ENCODE measurements around the gene EMX2.
A peak's percentile ranks its signal among the peaks of the same experiment; 100 is the strongest.
"Not testable (repeated sequence)": the region's sequence is repeated elsewhere in the genome, so short reads cannot be mapped to it uniquely, and the experiment has no call there.

EMX2 gene

DNA sequence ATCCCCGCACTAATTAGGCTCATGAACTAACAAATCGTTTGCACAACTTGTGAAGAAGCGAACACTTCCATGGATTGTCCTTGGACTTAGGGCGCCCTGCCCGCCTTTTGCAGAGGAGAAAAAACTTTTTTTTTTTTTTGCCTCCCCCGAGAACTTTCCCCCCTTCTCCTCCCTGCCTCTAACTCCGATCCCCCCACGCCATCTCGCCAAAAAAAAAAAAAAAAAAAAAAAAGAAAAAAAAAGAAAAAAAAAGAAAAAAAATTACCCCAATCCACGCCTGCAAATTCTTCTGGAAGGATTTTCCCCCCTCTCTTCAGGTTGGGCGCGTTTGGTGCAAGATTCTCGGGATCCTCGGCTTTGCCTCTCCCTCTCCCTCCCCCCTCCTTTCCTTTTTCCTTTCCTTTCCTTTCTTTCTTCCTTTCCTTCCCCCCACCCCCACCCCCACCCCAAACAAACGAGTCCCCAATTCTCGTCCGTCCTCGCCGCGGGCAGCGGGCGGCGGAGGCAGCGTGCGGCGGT, at the start of gene EMX2:
TSS of gene EMX2 (plus strand) at position 41 of the 519 bp plus-strand sequence. CDS start 522 bp downstream, outside the sequence.
- DNase-seq = no peak

DNA sequence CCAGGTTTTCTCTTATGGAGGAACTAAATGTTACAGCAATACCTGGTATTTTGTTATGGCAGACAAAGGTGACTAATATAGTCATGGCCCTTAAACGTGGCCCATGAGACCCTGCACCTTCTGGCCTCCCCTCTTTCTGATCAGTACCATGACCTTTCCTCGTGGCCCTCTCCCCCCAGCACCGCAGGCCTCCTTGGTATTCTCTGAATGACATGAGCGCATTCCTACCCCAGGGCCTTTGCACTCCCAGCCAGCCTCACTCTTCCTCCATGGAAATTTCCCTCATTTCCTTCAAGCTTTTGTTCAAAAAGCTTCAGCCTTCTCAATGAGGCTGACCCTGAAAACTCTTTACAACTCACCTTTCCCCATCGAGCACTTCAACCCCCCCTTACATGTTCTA, 46.5 kb upstream of the EMX2 start:
- no peak for DNase-seq

DNA sequence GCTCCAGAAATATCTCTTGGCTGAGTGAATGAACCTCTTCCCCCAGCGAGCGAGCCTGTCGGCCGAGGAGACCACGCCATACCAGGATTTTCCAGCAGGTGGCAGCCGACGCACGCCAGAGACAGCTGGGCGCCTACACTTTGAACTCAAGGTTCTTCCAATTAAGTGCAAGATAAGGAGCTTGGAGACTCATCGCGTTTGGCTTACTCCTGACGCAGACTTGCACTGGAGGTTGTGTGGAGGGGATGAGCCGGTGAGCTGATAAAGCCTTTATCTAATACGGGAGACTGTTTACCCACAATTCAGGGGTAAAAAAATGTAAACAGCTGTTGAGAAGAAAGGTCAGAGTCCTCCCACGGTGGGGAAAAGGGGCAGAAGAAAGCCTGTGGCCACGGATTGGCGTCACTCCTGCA, 45.9 kb upstream of the EMX2 start:
- peak; percentile 17 for DNase-seq

DNA sequence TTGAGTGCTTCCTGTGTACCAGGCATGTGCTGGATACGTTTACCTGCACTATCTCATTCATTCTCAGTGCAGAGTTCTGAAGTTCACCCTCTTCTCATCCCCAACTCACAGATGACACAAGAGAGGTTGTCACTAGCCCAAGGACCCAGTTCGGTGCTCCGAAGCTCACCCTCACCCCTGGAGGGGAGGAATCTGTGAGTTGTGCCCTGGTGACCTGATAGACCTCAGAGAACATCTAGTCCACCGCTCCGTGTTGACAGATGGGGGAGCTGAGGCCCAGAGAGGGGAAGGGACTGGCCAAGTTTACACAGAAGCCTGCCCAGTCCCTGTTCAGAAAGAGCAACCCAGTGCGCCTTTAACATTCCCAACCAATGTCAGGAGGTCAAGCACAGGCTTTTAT, 44.8 kb upstream of the EMX2 start:
- no peak for DNase-seq

DNA sequence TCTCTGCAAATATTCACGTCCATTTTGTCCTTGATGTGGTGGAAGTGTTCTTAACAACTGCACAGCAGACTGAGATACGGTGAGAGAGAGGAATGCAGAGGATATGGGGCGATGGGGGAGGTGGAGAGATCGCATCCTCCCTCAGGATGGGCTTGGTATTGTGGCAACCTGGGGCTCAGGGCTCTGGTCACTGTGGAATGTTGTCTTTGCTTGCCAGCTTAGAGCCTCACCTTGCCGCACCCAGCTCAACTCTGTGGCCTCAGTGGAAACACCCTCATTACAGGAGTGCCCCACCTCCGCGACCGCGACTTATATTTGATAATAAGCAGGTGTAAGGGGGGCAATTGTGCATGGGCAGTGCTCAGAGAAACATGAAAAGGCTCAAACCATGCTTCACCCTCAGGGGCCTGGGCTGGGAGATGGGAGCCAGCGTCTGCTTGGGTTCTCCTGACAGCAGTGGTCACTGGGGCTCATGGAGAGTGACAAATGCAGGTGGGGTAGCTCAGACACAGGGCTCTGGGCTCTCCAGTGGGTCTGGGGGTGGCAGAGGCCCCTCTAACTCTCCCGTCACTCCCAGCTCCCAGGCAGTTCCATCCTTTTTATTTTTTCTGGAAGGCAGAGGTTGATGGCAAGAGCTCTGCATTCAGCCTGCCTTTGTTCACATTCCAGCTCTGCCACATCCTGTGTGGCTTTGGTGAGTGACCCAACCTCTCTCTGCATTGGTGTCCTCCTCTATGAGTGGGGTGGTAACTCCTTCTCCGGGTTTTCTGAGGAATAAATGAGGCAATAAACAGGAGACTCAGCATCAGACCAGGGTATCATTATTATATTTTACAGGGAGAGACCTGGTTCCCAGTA, 43.1 kb upstream of the EMX2 start:
- DNase-seq = no peak

DNA sequence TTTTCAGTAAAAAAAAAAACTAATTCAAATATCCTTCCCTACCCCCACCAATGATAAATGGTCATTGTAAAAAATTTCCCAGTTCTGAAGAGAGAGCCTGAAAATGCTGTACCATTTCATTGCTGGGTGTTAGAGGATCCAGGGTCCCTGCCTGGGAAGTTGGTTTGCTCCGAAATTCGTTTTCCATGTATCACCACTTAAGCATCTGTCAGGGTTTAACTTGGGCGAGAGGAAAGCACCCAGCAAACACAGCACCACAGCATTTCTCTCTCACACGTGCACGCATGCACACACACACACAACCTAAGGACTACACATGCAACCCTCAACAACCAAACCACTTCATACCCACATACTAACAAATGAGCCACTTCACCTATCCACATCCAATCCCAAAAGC, 42.1 kb upstream of the EMX2 start:
- no peak for DNase-seq

DNA sequence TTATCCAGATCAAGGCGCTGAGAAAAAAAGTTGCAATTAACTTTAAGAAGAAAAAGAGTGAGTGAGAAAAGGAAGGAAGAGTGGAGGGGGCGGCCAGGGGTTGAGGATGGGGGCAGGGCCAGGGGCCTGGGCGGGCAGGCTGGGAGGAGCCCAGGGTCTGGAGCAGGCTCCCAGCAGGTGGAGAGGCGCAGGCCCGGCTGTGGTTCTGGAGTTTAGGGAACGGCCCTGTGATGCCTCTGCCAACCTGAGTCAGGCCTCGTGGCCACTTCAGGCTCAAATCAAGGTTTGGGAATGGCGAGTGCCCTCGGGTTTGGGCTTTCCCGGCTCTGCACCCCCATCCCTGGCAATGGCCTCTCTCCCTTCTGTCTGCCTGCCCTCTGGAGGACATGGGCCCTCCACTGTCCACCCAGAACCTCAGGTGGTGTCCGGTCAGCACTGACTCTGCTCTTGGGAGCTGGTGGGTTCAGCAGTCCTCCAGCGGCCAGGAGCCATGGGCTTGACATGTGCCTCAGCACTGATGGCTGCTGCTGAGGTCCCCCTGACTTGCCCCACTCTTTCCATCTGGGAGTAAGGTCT, 41.0 kb upstream of the EMX2 start:
- DNase-seq = no peak

DNA sequence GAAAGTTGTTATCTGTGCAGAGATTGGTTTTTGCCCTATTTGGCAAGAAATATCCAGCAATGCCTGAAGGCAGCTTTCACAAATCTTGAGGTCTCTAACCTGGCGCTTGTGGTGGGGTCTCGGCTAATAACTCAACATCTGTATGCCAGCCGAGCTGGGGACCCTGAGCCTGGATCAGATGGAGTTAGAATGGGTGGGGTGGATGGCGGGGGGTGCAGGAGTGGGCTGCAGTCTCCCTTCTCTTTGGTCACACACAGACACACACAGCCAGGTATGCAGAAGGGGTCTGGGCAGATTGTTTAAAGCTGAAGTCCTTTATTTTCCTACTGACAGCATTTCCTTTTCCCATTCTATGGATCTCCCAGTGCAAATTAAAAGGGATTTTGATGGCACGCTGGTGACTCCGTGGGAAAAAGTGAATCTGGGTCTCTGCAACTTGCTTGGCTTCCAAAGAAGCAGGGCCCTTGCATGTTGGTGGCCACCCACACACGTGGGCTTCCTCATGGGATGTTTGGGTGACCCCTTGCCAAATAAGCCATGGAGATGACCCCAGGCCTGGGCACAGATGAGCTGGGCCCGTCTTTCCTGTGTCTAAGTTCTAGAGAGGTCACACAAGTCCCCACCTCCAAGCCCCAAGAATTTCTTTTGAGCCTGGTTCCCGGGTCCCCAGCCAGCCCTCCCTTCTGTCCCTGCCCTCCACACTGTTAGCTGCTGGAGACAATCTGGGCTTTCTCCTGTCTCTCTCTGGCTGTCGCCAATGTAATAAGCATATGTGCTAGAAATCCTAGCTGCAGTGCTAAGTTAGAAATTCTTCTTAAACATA, 39.9 kb upstream of the EMX2 start:
- no peak for DNase-seq

DNA sequence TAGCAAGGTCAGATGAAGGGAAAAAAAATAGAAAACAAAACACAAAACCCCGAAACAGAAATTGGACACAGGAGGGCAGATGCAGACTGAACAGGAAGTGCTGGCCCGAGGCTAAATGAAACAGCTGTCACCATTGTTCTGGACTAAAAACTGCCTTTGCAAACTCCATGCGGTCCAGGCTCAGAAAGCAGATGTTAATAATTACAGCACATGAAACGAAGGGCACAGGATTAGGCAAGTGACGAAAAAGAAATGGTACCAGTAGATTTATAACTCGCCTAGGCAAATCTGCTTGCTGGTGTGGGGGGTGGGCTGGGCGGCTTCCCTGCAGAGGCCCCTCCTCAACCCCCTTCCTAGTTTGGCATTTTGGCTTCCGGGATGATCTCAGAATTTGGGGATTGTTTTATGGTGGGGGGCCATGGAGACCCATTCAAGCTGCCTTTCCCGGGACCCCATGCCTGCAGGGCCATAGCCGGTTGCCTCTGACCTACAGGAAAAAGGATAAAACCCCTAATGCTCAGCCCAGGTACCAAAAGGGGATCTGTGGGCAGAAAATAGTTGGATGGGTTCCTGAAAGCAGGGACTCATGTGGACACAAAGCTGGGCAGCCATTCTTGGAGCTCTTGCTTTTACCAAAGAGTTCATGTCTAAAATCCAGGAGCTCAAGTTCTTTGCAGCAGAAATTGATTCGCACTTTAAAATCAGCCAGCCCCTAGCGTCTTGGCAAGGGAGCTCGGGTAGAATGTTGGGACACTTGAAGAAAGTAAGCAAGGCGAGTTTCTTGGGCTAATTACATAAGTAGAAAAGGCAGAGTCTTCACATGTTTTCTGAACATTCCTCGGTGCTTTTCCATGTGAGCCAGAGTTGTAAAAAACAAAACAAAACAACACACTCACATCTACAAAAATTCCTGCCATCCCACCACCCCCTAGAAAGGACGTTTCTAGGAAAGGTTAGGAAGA, 39.0 kb upstream of the EMX2 start:
- DNase-seq = peak; percentile 6

DNA sequence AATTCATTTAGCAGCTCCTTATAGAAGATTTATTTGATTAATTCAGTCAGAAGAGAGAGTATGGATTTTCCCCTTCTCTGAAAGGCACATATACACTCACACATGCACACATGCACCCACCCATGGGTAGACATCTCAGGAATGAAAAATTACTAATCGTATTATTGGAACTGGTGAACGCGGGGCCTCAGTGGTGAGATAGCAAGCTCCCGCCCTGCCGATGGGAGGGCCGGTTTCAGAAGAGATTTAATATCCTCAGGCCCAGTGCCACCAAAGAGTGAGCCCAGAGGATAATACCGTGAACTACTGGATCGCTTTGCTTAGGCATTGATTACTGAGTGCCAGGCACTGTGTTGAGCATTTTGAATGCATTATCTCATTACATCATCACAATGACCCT, 38.0 kb upstream of the EMX2 start:
- no peak for DNase-seq

DNA sequence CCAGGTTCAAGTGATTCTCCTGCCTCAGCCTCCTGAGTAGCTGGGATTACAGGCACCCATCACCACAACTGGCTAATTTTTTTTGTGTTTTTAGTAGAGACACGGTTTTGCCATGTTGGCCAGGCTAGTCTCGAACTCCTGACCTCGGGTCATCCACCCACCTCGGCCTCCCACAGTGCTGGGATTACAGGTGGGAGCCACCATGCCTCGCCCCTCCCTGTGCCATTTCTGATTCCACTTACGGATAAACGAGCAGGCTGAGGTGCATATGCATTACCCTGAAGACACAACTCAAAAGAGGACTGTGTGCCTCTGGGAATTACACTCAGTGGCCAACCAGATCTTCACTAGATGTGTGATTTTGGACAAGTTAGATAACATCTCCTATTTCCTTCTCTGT, 35.5 kb upstream of the EMX2 start:
- not testable (repeated sequence) for DNase-seq

DNA sequence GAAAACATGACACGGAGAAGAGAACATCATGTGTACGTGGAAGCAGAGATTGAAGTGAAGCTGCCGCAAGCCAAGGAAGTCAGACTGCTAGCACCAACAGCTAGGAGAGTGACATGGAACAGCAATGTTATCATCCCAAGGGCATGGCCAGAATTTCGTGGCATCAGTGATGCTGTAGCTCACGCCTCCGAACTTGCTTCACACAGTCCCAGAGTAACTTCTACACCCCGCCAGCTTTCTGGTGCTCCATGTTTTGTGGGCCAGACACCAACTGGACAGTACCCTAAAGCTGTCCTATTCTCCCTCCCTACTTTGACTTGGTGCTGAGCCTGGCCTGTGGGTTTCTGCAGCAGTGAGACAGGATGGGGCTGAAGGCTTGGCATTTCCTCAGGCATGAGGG, 33.0 kb upstream of the EMX2 start:
- DNase-seq = no peak

DNA sequence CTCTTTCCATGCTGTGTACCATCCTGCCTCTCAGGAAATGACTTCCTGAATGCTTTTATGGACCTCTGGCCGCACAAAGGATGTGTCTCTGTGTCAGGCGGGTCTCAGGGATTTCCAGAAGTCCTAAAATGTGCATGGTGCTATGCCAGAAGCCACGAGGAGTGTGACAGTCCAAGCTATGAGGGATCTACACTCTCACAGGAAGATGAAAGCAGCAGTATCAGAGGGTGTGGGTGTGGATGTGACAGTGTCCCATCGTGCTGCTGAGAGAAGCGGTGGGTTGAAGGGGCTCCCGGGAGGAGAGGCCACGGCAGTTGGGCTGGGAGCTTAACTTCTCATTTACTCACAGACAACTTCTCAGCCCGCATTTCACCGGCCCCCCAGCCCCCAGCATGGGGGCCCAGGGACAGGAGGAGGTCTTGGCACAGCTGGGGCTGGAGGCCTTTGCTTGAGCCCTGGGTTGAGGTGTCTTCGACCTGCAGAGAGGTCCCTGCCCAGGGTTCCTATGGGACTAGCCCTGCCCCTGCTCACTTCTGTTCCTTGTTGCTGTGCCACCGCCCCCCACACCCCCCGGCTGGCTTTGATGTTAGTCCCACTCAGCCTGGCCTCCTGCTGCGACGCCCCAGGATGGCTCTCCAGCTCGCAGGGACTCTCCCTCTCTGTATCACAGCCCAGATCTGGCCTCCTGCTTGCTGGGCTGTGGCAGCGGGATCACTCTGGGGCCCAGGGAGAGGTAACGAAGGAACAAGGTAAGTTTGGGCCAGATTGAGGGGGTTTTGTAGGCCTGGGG, 30.8 kb upstream of the EMX2 start:
- DNase-seq = no peak

DNA sequence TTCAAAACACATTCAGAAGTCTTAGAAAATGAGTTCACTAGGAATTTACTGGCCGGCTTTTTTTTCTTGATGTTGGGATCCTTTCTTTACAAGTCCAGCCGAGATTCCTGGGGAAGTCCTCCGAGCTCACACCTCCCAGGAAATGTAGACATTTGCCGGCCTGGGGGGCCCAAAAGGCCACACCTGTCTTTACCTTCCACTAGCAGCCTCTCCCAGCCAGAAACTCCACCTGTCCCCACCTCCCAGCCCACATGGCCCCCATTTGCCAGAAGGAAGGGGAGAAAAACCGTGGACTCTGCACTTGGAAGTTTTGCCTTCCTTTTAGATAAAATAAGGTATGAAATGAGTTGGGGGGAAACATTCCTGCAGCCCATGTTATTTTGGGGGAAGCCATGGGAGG, 27.6 kb upstream of the EMX2 start:
- DNase-seq = no peak

DNA sequence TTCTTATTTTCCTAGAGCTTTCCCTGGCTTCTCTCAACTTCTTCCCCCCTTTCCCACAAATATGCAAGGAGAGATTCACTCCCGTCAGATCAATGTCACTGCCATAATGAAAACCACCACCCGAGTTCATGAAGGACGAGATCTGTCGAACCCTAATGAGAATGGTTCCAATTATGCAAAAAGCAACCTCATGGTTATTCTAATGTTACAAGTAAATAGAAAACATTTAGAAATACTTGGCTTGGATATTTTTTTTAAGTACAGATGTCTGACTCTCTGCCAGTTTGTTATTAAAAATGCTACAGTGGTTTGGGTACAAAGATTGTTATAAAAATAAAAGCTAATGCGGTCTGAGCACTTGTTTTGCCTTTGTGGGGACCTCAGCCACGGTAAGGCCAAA, 25.9 kb upstream of the EMX2 start:
- DNase-seq = no peak

DNA sequence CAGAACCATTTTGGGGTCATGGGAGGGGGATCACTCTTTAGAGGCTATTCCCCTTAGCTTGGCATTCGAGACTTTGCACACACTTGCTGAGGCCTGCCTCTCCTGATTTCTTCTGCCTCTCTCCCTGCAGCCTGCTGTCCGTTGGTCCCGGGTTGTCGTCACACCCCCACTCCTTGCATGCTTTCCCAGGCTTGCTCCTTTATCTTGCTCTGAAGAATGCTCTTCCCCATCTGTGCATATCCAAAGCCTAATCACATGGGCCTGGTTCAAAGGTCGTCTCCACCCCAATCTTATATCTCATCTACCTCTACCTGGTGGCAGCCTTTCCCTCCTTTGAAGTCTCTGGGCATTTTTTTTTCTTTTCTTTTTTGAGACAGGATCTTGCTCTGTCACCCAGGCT, 24.3 kb upstream of the EMX2 start:
- DNase-seq = no peak

DNA sequence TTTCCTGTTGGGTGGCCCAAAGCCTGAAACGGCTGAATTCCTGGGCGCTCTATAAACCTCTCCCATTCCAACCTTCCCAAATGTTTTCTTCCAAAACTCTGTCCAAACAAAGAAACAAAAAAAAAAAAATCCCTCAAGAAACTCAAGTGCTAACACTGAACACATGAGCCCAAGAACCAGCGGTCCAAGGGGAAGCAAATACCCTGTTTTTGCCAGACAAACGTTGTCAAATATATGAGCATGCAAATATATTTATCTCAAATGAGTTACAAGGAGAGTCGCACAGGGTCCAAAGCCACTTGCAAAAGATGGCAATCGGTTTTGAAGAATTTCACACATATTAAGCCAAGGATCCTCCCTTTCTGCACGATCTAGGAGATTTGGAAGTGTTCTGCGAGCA, 23.3 kb upstream of the EMX2 start:
- DNase-seq = no peak

DNA sequence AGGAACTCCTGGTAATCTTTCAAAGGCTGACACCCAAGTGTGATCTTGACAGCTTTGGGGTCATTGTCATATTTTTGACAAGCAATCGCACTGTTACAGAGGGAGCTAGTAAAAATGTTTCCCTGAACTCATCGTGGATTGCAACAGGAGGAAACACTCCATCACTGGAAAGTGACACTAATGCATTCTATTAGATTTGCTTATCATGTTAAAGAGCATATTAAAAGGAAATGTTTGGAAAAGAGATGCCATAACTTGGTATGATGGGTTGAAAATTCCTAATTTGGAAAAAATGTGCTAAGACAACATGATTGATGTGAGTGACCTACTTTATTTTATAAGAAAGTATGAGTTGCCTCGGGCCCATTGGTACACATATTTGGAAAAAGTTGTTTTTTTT, 22.7 kb upstream of the EMX2 start:
- no peak for DNase-seq

DNA sequence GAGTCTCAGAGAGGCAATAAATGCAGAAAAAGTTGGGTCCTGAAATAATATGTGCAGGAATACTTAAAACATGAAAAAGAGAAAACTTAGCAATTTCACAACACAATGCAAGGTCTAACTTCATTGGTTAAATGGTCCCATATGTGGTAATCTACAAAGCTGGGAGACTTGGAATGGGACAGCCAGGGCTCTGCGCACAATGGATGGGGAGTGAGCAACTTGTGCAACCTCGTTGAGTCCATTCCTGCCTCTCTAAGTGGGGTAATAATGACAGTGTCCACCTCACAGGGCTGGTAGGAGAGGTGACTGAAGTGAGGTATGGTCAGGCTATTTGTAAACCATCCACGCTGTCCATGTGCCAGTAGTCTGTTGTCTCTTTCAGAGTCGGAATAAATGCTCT, 11.8 kb upstream of the EMX2 start:
- DNase-seq = no peak

DNA sequence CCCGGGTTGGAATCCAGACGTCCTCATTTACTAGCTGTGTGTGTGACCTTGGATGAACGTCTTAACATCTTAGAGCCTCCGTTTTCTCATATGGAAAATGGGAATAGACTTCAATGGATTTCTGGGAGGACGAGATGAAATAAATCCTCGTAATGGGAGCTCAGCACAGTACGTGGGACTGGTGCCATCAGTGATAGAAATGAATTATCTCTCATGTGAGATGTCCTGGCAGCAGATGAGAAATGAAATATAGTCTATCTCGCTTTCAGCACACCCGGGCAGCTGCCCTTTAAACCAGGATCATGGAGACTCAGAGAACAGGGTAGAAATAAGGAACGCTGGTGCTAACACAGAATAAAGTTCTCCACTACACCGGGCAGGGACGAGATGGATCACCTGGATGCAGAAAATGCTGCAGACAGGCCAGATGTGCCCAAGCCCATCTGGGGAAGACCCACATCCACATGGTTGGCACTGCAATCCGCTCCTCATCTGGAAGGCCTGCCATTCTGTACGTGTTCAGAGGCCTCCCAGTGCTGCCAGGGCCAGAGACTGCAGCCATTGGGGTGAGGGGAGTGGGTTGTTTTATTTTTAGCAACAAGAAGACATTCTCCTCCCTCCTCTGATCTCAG, 11.1 kb upstream of the EMX2 start:
- no peak for DNase-seq

DNA sequence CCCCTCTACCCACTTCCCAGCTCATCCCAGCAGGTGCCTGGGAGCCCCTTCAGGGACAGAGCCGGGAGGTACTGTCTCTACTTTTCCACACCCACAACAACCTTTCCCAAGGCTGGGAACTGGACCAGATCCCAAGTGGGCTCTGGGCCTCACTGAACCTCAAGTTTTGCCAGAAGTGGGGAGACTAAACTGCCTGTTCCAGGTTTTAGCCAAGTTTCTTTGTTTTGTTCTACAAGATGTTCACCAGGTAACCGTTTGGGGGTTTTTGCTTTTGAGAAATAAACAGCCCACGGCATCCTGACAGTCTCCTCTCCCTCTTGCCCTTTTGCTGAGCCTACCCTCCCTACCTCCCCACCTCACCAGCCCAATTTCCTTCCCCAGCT, 10.6 kb upstream of the EMX2 start:
- no peak for DNase-seq
